ENCODE measurements around the gene CHRFAM7A. TPM values are rescaled to one million over a fixed set of nuclear protein-coding genes. Genes with fewer than 3 reads are reported as not detected.
"Not testable (repeated sequence)": the region's sequence is repeated elsewhere in the genome, so short reads cannot be mapped to it uniquely, and the experiment has no call there.

The CHRFAM7A gene
- total and polyA plus RNA-seq, 2 of the 8 experiments (the other 6 are each of a cell fraction or from before 2014, with no cell fraction given): 3.1 to 3.3 TPM

GRCh38 chr15:30336584-30336983 is 56.8 kb downstream of the CHRFAM7A start:
- H2BK12ac ChIP-seq (ENCODE audit: low read depth, low read length); H4K91ac ChIP-seq (replicated peaks; ENCODE audit: insufficient read length, low read length); FAIRE-seq; H3K79me2 ChIP-seq (ENCODE audit: control insufficient read depth in 1 of 2, insufficient read depth in 2 of 2, low read length in 2 of 2); H3K4me2 ChIP-seq (ENCODE audit: insufficient read depth in 1 of 2, low read depth in 2 of 2, low read length in 2 of 2); H2BK5ac ChIP-seq (ENCODE audit: low read depth, low read length); H3K23me2 ChIP-seq (ENCODE audit: low read depth, low read length); H2BK120ac ChIP-seq (replicated peaks; ENCODE audit: low read depth, low read length); H3K79me1 ChIP-seq (ENCODE audit: low read depth, low read length); H2AFZ ChIP-seq (ENCODE audit: low read length); H2BK20ac ChIP-seq (ENCODE audit: low read length); H4K20me1 ChIP-seq (replicated peaks in 1 of 2; ENCODE audit: control insufficient read depth in 1 of 2, insufficient read depth in 2 of 2, low read length in 2 of 2); H3K36me3 ChIP-seq (ENCODE audit: control insufficient read depth in 2 of 4, insufficient read depth in 4 of 4, low read length in 3 of 4); H3K4ac ChIP-seq (replicated peaks; ENCODE audit: insufficient read length, low read depth, low read length); DNase-seq (ENCODE audit: low read depth in 1 of 2, low spot score in 2 of 2); H3K23ac ChIP-seq (ENCODE audit: insufficient read length); H2BK15ac ChIP-seq (ENCODE audit: low read length); H3K56ac ChIP-seq (replicated peaks; ENCODE audit: insufficient read length, low read depth, low read length); CTCF ChIA-PET (ENCODE audit: partially characterized antibody); H3K27ac ChIP-seq (ENCODE audit: low read depth, low read length); H4K5ac ChIP-seq (ENCODE audit: insufficient read length, low read depth, low read length); H3K9me3 ChIP-seq (ENCODE audit: insufficient read depth in 2 of 2, low read depth in 1 of 2, low read length in 1 of 2); H3K9ac ChIP-seq (replicated peaks in 1 of 4; ENCODE audit: extremely low read depth in 1 of 4, low read depth in 3 of 4, low read length in 3 of 4); H3K27me3 ChIP-seq (replicated peaks in 1 of 4; ENCODE audit: control insufficient read depth in 3 of 4, extremely low read depth in 1 of 4, insufficient read depth in 3 of 4, low read length in 3 of 4); H3K18ac ChIP-seq (ENCODE audit: extremely low read depth, low read length); H3K4me1 ChIP-seq (replicated peaks in 1 of 4; ENCODE audit: control insufficient read depth in 3 of 4, insufficient read depth in 4 of 4, low read length in 3 of 4); H3K14ac ChIP-seq (ENCODE audit: insufficient read length); H3K4me3 ChIP-seq (ENCODE audit: extremely low read depth in 1 of 4, insufficient read depth in 2 of 4, low read depth in 3 of 4, low read length in 4 of 4); H2AK5ac ChIP-seq (ENCODE audit: low read depth, low read length); POLR2A ChIA-PET (ENCODE audit: partially characterized antibody); H4K8ac ChIP-seq (ENCODE audit: extremely low read depth, insufficient read depth, low read length): not testable (repeated sequence)
- WGBS, 2 experiments (ENCODE audit: extremely low coverage in 1 of 2, insufficient coverage in 1 of 2, insufficient read length in 1 of 2, insufficient replicate concordance in 2 of 2, low coverage in 1 of 2, low lambda C conversion rate in 2 of 2, missing lambda C conversion rate in 1 of 2): no CpG with 5 or more reads among the region's 4 CpGs

GRCh38 chr15:30334152-30334551 is 59.2 kb downstream of the CHRFAM7A start:
- 71% methylated on average over 1 of the region's 5 CpGs; no CpG with 5 or more reads in 1 of the 2 experiments for WGBS, 2 experiments (ENCODE audit: extremely low coverage in 1 of 2, insufficient coverage in 1 of 2, insufficient read length in 1 of 2, insufficient replicate concordance in 2 of 2, low coverage in 1 of 2, low lambda C conversion rate in 2 of 2, missing lambda C conversion rate in 1 of 2)
- H3K4ac ChIP-seq (replicated peaks; ENCODE audit: insufficient read length, low read depth, low read length); H2AK5ac ChIP-seq (ENCODE audit: low read depth, low read length); H4K8ac ChIP-seq (ENCODE audit: extremely low read depth, insufficient read depth, low read length); H3K4me1 ChIP-seq (replicated peaks in 1 of 4; ENCODE audit: control insufficient read depth in 3 of 4, insufficient read depth in 4 of 4, low read length in 3 of 4); CTCF ChIA-PET (ENCODE audit: partially characterized antibody); H4K91ac ChIP-seq (replicated peaks; ENCODE audit: insufficient read length, low read length); H2BK120ac ChIP-seq (replicated peaks; ENCODE audit: low read depth, low read length); POLR2A ChIA-PET (ENCODE audit: partially characterized antibody); FAIRE-seq; DNase-seq (ENCODE audit: low read depth in 1 of 2, low spot score in 2 of 2); H3K27me3 ChIP-seq (replicated peaks in 1 of 4; ENCODE audit: control insufficient read depth in 3 of 4, extremely low read depth in 1 of 4, insufficient read depth in 3 of 4, low read length in 3 of 4); H2AFZ ChIP-seq (ENCODE audit: low read length); H3K4me3 ChIP-seq (ENCODE audit: extremely low read depth in 1 of 4, insufficient read depth in 2 of 4, low read depth in 3 of 4, low read length in 4 of 4); H3K18ac ChIP-seq (ENCODE audit: extremely low read depth, low read length); H3K79me1 ChIP-seq (ENCODE audit: low read depth, low read length); H4K5ac ChIP-seq (ENCODE audit: insufficient read length, low read depth, low read length); H3K9me3 ChIP-seq (ENCODE audit: insufficient read depth in 2 of 2, low read depth in 1 of 2, low read length in 1 of 2); H3K36me3 ChIP-seq (ENCODE audit: control insufficient read depth in 2 of 4, insufficient read depth in 4 of 4, low read length in 3 of 4); H4K20me1 ChIP-seq (replicated peaks in 1 of 2; ENCODE audit: control insufficient read depth in 1 of 2, insufficient read depth in 2 of 2, low read length in 2 of 2); H3K56ac ChIP-seq (replicated peaks; ENCODE audit: insufficient read length, low read depth, low read length); H3K27ac ChIP-seq (ENCODE audit: low read depth, low read length); H3K4me2 ChIP-seq (ENCODE audit: insufficient read depth in 1 of 2, low read depth in 2 of 2, low read length in 2 of 2); H2BK20ac ChIP-seq (ENCODE audit: low read length); H3K79me2 ChIP-seq (ENCODE audit: control insufficient read depth in 1 of 2, insufficient read depth in 2 of 2, low read length in 2 of 2); H3K23me2 ChIP-seq (ENCODE audit: low read depth, low read length); H2BK12ac ChIP-seq (ENCODE audit: low read depth, low read length); H2BK5ac ChIP-seq (ENCODE audit: low read depth, low read length); H3K9ac ChIP-seq (replicated peaks in 1 of 4; ENCODE audit: extremely low read depth in 1 of 4, low read depth in 3 of 4, low read length in 3 of 4); H2BK15ac ChIP-seq (ENCODE audit: low read length); H3K23ac ChIP-seq (ENCODE audit: insufficient read length); H3K14ac ChIP-seq (ENCODE audit: insufficient read length): not testable (repeated sequence)
